ENCODE data around the gene SEMA5A.

GRCh38 chr5:9099689-9100088 lies 446.2 kb downstream of the SEMA5A start:
- TF ChIP-seq, protein P1, sequence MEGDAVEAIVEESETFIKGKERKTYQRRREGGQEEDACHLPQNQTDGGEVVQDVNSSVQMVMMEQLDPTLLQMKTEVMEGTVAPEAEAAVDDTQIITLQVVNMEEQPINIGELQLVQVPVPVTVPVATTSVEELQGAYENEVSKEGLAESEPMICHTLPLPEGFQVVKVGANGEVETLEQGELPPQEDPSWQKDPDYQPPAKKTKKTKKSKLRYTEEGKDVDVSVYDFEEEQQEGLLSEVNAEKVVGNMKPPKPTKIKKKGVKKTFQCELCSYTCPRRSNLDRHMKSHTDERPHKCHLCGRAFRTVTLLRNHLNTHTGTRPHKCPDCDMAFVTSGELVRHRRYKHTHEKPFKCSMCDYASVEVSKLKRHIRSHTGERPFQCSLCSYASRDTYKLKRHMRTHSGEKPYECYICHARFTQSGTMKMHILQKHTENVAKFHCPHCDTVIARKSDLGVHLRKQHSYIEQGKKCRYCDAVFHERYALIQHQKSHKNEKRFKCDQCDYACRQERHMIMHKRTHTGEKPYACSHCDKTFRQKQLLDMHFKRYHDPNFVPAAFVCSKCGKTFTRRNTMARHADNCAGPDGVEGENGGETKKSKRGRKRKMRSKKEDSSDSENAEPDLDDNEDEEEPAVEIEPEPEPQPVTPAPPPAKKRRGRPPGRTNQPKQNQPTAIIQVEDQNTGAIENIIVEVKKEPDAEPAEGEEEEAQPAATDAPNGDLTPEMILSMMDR (IDR thresholded peaks at IDR 0.05), result no peak
- TF ChIP-seq POLR2A (IDR thresholded peaks at IDR 0.05) (no peak), EP300 (IDR thresholded peaks at IDR 0.05) (no peak)
